Mesendoderm (in vitro differentiated cells): ENCODE results near the gene PLCB1.

Source experiments
- DNase-seq: peaks from one replicate; pipeline ENCODE4 v3.0.0; 2013
- H2AK5ac ChIP-seq: 2 replicates; pipeline ENCODE4 v1.6.1; 2013; ENCODE audit warnings: low read length, inconsistent platforms
- H2BK120ac ChIP-seq: 2 replicates; pipeline ENCODE4 v1.6.1; 2013; ENCODE audit warnings: low read depth, mild to moderate bottlenecking, low read length, moderate library complexity, mixed read lengths
- H2BK15ac ChIP-seq: replicated peaks from 2 replicates; pipeline ENCODE4 v1.6.1; 2013; ENCODE audit warnings: low read depth, mild to moderate bottlenecking, moderate library complexity
- H2BK5ac ChIP-seq: 2 replicates; pipeline ENCODE4 v1.6.1; 2013; ENCODE audit warnings: low read length, inconsistent platforms
- H3K18ac ChIP-seq: 2 replicates; pipeline ENCODE4 v1.6.1; 2013; ENCODE audit warnings: mild to moderate bottlenecking, low read length, mixed read lengths
- H3K23ac ChIP-seq: one replicate; pipeline ENCODE4 v1.6.1; 2013; ENCODE audit warnings: low read length
- H3K27ac ChIP-seq: 2 replicates; pipeline ENCODE4 v1.5.1; 2013; ENCODE audit warnings: low read depth, mild to moderate bottlenecking, inconsistent platforms, low read length, moderate library complexity
- H3K27me3 ChIP-seq: 2 replicates; pipeline ENCODE4 v1.6.1; 2013; ENCODE audit warnings: low read length, control low read depth, mild to moderate bottlenecking, inconsistent platforms; ENCODE audit not compliant: insufficient read depth, poor library complexity
- H3K36me3 ChIP-seq: 2 replicates; pipeline ENCODE4 v1.6.1; 2013; ENCODE audit warnings: low read length, inconsistent platforms; ENCODE audit not compliant: control insufficient read depth, insufficient read depth
- H3K4ac ChIP-seq: one replicate; pipeline ENCODE4 v1.6.1; 2013; ENCODE audit warnings: low read depth, mild to moderate bottlenecking, low read length, moderate library complexity
- H3K4me1 ChIP-seq: 2 replicates; pipeline ENCODE4 v1.6.1; 2013; ENCODE audit warnings: low read depth, low read length, inconsistent platforms; ENCODE audit not compliant: control insufficient read depth
- H3K4me2 ChIP-seq: 2 replicates; pipeline ENCODE4 v1.6.1; 2013; ENCODE audit warnings: low read length
- H3K4me3 ChIP-seq: 2 replicates; pipeline ENCODE4 v1.5.1; 2013; ENCODE audit warnings: mild to moderate bottlenecking, low read length
- H3K56ac ChIP-seq: one replicate; pipeline ENCODE4 v1.6.1; 2013; ENCODE audit warnings: low read length
- H3K79me1 ChIP-seq: 2 replicates; pipeline ENCODE4 v1.6.1; 2013; ENCODE audit warnings: low read length, inconsistent platforms
- H3K79me2 ChIP-seq: 2 replicates; pipeline ENCODE4 v1.6.1; 2013; ENCODE audit warnings: mild to moderate bottlenecking, low read length; ENCODE audit not compliant: control insufficient read depth, insufficient read depth
- H3K9ac ChIP-seq: 2 replicates; pipeline ENCODE4 v1.6.1; 2013; ENCODE audit warnings: low read length, inconsistent platforms
- H4K5ac ChIP-seq: one replicate; pipeline ENCODE4 v1.6.1; 2013; ENCODE audit warnings: low read length
- H4K8ac ChIP-seq: one replicate; pipeline ENCODE4 v1.6.1; 2013; ENCODE audit warnings: low read depth, mild to moderate bottlenecking, control low read depth, low read length, moderate library complexity
- WGBS: extraction: QIAGEN DNeasy Blood & Tissue Kit; methylation state at CpG from one replicate; pipeline ENCODE4 v1.1.7; 2013; ENCODE audit warnings: low lambda C conversion rate, missing lambda C conversion rate; ENCODE audit not compliant: insufficient coverage; ENCODE audit errors: extremely low coverage; 5-methylcytosine and 5-hydroxymethylcytosine counted together

The PLCB1 gene

GRCh38 chr20:8330785-8331695, 199.0 kb downstream of the PLCB1 start:
- no peaks in the 10 kb centered on the region for H3K4me1 ChIP-seq
- no peak overlapping the region for H4K8ac ChIP-seq
- no peak for DNase-seq
- H3K56ac ChIP-seq, result no peak overlapping the region
- H3K79me2 ChIP-seq, result no peaks in the 10 kb centered on the region
- H4K5ac ChIP-seq, result no peak overlapping the region
- H2BK15ac ChIP-seq, result no peak overlapping the region
- H3K36me3 ChIP-seq, result no peaks in the 10 kb centered on the region
- H3K18ac ChIP-seq, result no peak overlapping the region
- no peak overlapping the region for H2BK5ac ChIP-seq
- WGBS, result no CpG with 5 or more reads among the region's 3 CpGs
- H3K4me2 ChIP-seq, result no peak overlapping the region
- H3K27ac ChIP-seq, result no peak overlapping the region
- no peak overlapping the region for H3K9ac ChIP-seq
- H2BK120ac ChIP-seq, result no peak overlapping the region
- no peak overlapping the region for H3K23ac ChIP-seq
- H3K4ac ChIP-seq, result no peak overlapping the region
- no peaks in the 10 kb centered on the region for H3K79me1 ChIP-seq
- no peak overlapping the region for H3K4me3 ChIP-seq
- H2AK5ac ChIP-seq, result no peak overlapping the region
- no peaks in the 10 kb centered on the region for H3K27me3 ChIP-seq

- Histone ChIP-seq H3K18ac (no peak overlapping the region), H2AK5ac (no peak overlapping the region)
- DNase-seq, result no peak
Observed at GRCh38 chr20:8331740-8332412, 199.8 kb downstream of the PLCB1 start.

GRCh38 chr20:8334641-8335040, 202.6 kb downstream of the PLCB1 start:
- Histone ChIP-seq H3K23ac (no peak overlapping the region), H3K9ac (no peak overlapping the region), H2BK15ac (no peak overlapping the region), H4K5ac (no peak overlapping the region), H4K8ac (no peak overlapping the region), H3K4me2 (no peak overlapping the region), H3K56ac (no peak overlapping the region), H3K79me1 (no peaks in the 10 kb centered on the region), H3K4ac (no peak overlapping the region), H2BK5ac (no peak overlapping the region), H3K4me3 (no peak overlapping the region), H3K4me1 (no peaks in the 10 kb centered on the region), H3K27me3 (no peaks in the 10 kb centered on the region), H2BK120ac (no peak overlapping the region), H3K79me2 (no peaks in the 10 kb centered on the region), H3K18ac (no peak overlapping the region), H3K36me3 (no peaks in the 10 kb centered on the region), H3K27ac (no peak overlapping the region), H2AK5ac (no peak overlapping the region)
- DNase-seq, result no peak
- WGBS, result no CpG with 5 or more reads among the region's 2 CpGs

More at GRCh38 chr20:8331740-8332412, 199.8 kb downstream of the PLCB1 start:
- H3K79me1 ChIP-seq, result no peaks in the 10 kb centered on the region
- no peaks in the 10 kb centered on the region for H3K4me1 ChIP-seq
- H2BK5ac ChIP-seq, result no peak overlapping the region
- no peak overlapping the region for H3K23ac ChIP-seq
- no peak overlapping the region for H3K4ac ChIP-seq
- no peak overlapping the region for H3K4me2 ChIP-seq
- H3K27me3 ChIP-seq, result no peaks in the 10 kb centered on the region
- no peak overlapping the region for H3K9ac ChIP-seq
- H4K8ac ChIP-seq, result no peak overlapping the region
- H2BK15ac ChIP-seq, result no peak overlapping the region
- no CpG with 5 or more reads among the region's 6 CpGs for WGBS
- H4K5ac ChIP-seq, result no peak overlapping the region
- H3K36me3 ChIP-seq, result no peaks in the 10 kb centered on the region
- no peaks in the 10 kb centered on the region for H3K79me2 ChIP-seq
- no peak overlapping the region for H3K27ac ChIP-seq
- no peak overlapping the region for H3K4me3 ChIP-seq
- no peak overlapping the region for H2BK120ac ChIP-seq
- H3K56ac ChIP-seq, result no peak overlapping the region

- no peak overlapping the region for H3K27ac ChIP-seq
- H3K4ac ChIP-seq, result no peak overlapping the region
- H2BK5ac ChIP-seq, result no peak overlapping the region
- no peaks in the 10 kb centered on the region for H3K79me2 ChIP-seq
- H3K79me1 ChIP-seq, result no peaks in the 10 kb centered on the region
- no peak overlapping the region for H3K4me2 ChIP-seq
- H3K36me3 ChIP-seq, result no peaks in the 10 kb centered on the region
- H3K27me3 ChIP-seq, result no peaks in the 10 kb centered on the region
- WGBS, result no CpG with 5 or more reads among the region's 1 CpG
- no peak overlapping the region for H3K9ac ChIP-seq
- H4K8ac ChIP-seq, result no peak overlapping the region
- H3K4me1 ChIP-seq, result no peaks in the 10 kb centered on the region
- no peak for DNase-seq
- no peak overlapping the region for H2AK5ac ChIP-seq
- H2BK15ac ChIP-seq, result no peak overlapping the region
- H3K56ac ChIP-seq, result no peak overlapping the region
- H2BK120ac ChIP-seq, result no peak overlapping the region
- no peak overlapping the region for H3K4me3 ChIP-seq
- H4K5ac ChIP-seq, result no peak overlapping the region
- no peak overlapping the region for H3K23ac ChIP-seq
- no peak overlapping the region for H3K18ac ChIP-seq
Observed at GRCh38 chr20:8335059-8335458, 203.0 kb downstream of the PLCB1 start.

- Histone ChIP-seq H2BK15ac (no peak overlapping the region), H3K4me3 (no peak overlapping the region), H2AK5ac (no peak overlapping the region), H3K36me3 (no peaks in the 10 kb centered on the region), H3K27ac (no peak overlapping the region), H4K8ac (no peak overlapping the region), H3K56ac (no peak overlapping the region), H3K4ac (no peak overlapping the region), H3K27me3 (no peaks in the 10 kb centered on the region), H4K5ac (no peak overlapping the region), H2BK120ac (no peak overlapping the region), H3K4me2 (no peak overlapping the region), H3K23ac (no peak overlapping the region), H2BK5ac (no peak overlapping the region), H3K18ac (no peak overlapping the region), H3K79me1 (no peaks in the 10 kb centered on the region), H3K9ac (no peak overlapping the region), H3K4me1 (no peaks in the 10 kb centered on the region), H3K79me2 (no peaks in the 10 kb centered on the region)
- no CpG with 5 or more reads among the region's 7 CpGs for WGBS
- DNase-seq, result no peak
Observed at GRCh38 chr20:8335495-8336195, 203.6 kb downstream of the PLCB1 start.
